ENCODE measurements around the gene NTNG2.

DNA sequence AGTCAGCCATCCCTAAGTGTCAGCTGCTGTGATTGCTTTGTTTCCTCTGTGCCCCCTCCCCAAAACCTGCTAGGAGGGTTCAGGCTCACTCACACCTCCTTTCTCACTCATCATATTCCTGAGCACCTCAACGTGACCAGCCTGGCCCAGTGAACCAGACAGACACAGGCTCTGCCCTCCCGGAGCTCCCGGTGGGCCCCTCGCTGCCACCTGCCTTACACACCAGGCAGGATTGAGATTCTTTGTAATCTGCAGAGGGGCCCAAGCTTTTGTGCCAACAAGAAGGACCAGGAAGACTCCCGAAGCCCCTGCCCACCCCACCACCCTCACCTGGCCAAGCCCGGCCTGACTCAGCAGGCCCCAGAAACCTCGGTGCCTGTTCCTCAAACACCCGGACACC, 87.8 kb downstream of the NTNG2 start:
- TF ChIP-seq, protein P1, sequence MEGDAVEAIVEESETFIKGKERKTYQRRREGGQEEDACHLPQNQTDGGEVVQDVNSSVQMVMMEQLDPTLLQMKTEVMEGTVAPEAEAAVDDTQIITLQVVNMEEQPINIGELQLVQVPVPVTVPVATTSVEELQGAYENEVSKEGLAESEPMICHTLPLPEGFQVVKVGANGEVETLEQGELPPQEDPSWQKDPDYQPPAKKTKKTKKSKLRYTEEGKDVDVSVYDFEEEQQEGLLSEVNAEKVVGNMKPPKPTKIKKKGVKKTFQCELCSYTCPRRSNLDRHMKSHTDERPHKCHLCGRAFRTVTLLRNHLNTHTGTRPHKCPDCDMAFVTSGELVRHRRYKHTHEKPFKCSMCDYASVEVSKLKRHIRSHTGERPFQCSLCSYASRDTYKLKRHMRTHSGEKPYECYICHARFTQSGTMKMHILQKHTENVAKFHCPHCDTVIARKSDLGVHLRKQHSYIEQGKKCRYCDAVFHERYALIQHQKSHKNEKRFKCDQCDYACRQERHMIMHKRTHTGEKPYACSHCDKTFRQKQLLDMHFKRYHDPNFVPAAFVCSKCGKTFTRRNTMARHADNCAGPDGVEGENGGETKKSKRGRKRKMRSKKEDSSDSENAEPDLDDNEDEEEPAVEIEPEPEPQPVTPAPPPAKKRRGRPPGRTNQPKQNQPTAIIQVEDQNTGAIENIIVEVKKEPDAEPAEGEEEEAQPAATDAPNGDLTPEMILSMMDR (IDR thresholded peaks at IDR 0.05; ENCODE audit: poor library complexity, severe bottlenecking), result no peak
- TF ChIP-seq RAD21 (conservative IDR thresholded peaks at IDR 0.05) (no peak), POLR2AphosphoS5 (IDR thresholded peaks at IDR 0.05) (no peak), SMC3 (conservative IDR thresholded peaks at IDR 0.05; ENCODE audit: poor library complexity) (no peak)

Measured in neural cell (in vitro differentiated cells).